ENCODE results near the gene ARHGEF2. TPM values are rescaled to one million over a fixed set of nuclear protein-coding genes. Genes with fewer than 3 reads are reported as not detected.

Gene ARHGEF2
- total and polyA plus RNA-seq, 2 donors (not counting 1 experiment from before 2014, with no cell fraction given): 241 to 245 TPM

GRCh38 chr1:156020293-156021092 is 42.1 kb upstream of the ARHGEF2 start, which contains the start of gene SSR2:
Gene SSR2, minus strand, starts transcription at chr1:156020951. Its CDS starts 784 bp downstream, at chr1:156020167.
- ATAC-seq (ENCODE audit: low read depth) (peak; percentile 99), DNase-seq (peak; percentile 89)
- Mint-ChIP-seq H3K27ac (peak within 1 kb of the TSS; percentile 90), H3K4me1 (peaks cover 22% of the 10 kb centered on the region), H3K4me3 (peak within 1 kb of the TSS; percentile 99), H3K27me3 (peaks cover 6% of the 10 kb centered on the region), H3K9me3 (ENCODE audit: insufficient read depth) (no peaks in the 10 kb centered on the region)
- under 1% methylated on average over 45 of the region's 45 CpGs for WGBS (ENCODE audit: insufficient coverage)
- Histone ChIP-seq H4K20me1 (ENCODE audit: control insufficient read depth, insufficient read depth, low read length, poor library complexity, severe bottlenecking) (peaks cover 6% of the 10 kb centered on the region), H3K4me1 (ENCODE audit: control insufficient read depth in 2 of 2, insufficient read depth in 2 of 2, low read length in 2 of 2) (peaks cover 9 to 17% of the 10 kb centered on the region in 2 donors), H3K27me3 (replicated peaks in 1 of 4; ENCODE audit: control extremely low read depth in 1 of 4, control insufficient read depth in 3 of 4, insufficient read depth in 4 of 4, low read length in 3 of 4) (peaks cover 0 to 6% (median 0%) of the 10 kb centered on the region in 4 experiments), H3K4me3 (ENCODE audit: control extremely low read depth in 1 of 5, extremely low read depth in 1 of 5, insufficient read depth in 1 of 5, low read depth in 2 of 5, low read length in 4 of 5) (peak within 1 kb of the TSS; percentile 71 to 87 (median 81)), H3K9me3 (ENCODE audit: control extremely low read depth in 1 of 3, control insufficient read depth in 2 of 3, insufficient read depth in 1 of 3, low read length in 2 of 3) (no peaks in the 10 kb centered on the region), H3K27ac (ENCODE audit: low read length in 2 of 2) (peak within 1 kb of the TSS; percentile 59 to 68), H2AFZ (ENCODE audit: insufficient read depth, low read depth, low read length, poor library complexity, severe bottlenecking) (peak within 1 kb of the TSS; percentile 87), H3K79me2 (ENCODE audit: control insufficient read depth, insufficient read depth, low read length) (peaks cover 42% of the 10 kb centered on the region), H3K9ac (ENCODE audit: low read length) (peak within 1 kb of the TSS; percentile 75), H3K36me3 (replicated peaks in 1 of 2; ENCODE audit: control extremely low read depth in 1 of 2, control insufficient read depth in 1 of 2, extremely low read depth in 1 of 2, insufficient read depth in 2 of 2, low read length in 1 of 2) (peaks cover 2 to 24% of the 10 kb centered on the region in 2 experiments), H3K4me2 (replicated peaks; ENCODE audit: low read depth, low read length, poor library complexity, severe bottlenecking) (peak within 1 kb of the TSS; percentile 83)
- intact Hi-C loops (cut with micrococcal nuclease): loop anchor here (1.0 to 2.0 kb wide), 3 partner anchors 34 to 164 kb away; partner anchors contain the start of genes GON4L, LAMTOR2 and MEX3A
- no peak for TF ChIP-seq EZH2 (IDR thresholded peaks at IDR 0.05; ENCODE audit: borderline replicate concordance, insufficient read depth, low read depth, low read length, poor library complexity, severe bottlenecking)
- no peak for TF ChIP-seq CTCF (IDR thresholded peaks at IDR 0.05)
- POLR2A ChIA-PET: interaction anchor here (0.6 kb wide), 1 partner anchor 327 kb away, joined by 5 read pairs; no protein-coding TSS in a partner anchor
- CTCF ChIA-PET: interaction anchor here (0.6 to 1.9 kb wide), 6 partner anchors 31 to 770 kb away, joined by 3 to 7 read pairs (median 3); no protein-coding TSS in a partner anchor
